K562 (cell line): ENCODE results near the gene NUP153.

Experiments used
- CHD4 ChIP-seq: fragments of 200-600 bp; sonication (generic); IDR thresholded peaks from 3 replicates; pipeline ENCODE4 v1.6.1; 2012; ENCODE audit warnings: low read depth, mild to moderate bottlenecking, mixed read lengths, low read length, inconsistent platforms; ENCODE audit not compliant: insufficient read depth, insufficient replicate concordance, poor library complexity, severe bottlenecking
- JUNB ChIP-seq: fragments of 450-650 bp; formaldehyde crosslinking; conservative IDR thresholded peaks from 2 replicates; pipeline ENCODE4 v1.4.0; 2020; ENCODE audit warnings: mild to moderate bottlenecking
- MYC ChIP-seq, 2 experiments: fragments of 250-450 bp in 1 of 2; sonication (Bioruptor Pico) in 1 of 2; IDR thresholded peaks; 2 replicates each; pipeline versions ENCODE4 v1.5.1 to v1.6.1; 2012 to 2021; ENCODE audit warnings: low read depth in 2 of 2, borderline replicate concordance in 1 of 2, improper control_type of control experiment in 1 of 2, low read length in 1 of 2, mild to moderate bottlenecking in 1 of 2, moderate library complexity in 1 of 2
- POLR2AphosphoS5 ChIP-seq: IDR thresholded peaks from 2 replicates; pipeline ENCODE4 v1.6.1; 2011; ENCODE audit warnings: mild to moderate bottlenecking, low read depth, low read length, moderate library complexity; ENCODE audit not compliant: control insufficient read depth, insufficient read depth
- ZNF174 ChIP-seq: fragments of 250-450 bp; sonication (Bioruptor Pico); IDR thresholded peaks from 2 replicates; pipeline ENCODE4 v1.4.0; 2020; ENCODE audit warnings: mild to moderate bottlenecking
- ZNF274 ChIP-seq: IDR thresholded peaks from 2 replicates; pipeline ENCODE4 v1.6.1; 2011; ENCODE audit warnings: low read depth, mild to moderate bottlenecking, low read length, moderate library complexity, borderline replicate concordance
- ZNF384 ChIP-seq: IDR thresholded peaks from 2 replicates; pipeline ENCODE4 v1.6.1; 2012; ENCODE audit warnings: low read depth, low read length, improper control_type of control experiment
- TF ChIP-seq, protein P1 (sequence below): sonication (generic); formaldehyde crosslinking; IDR thresholded peaks from 2 replicates; pipeline ENCODE4 v1.9.0; 2022; ENCODE audit warnings: mild to moderate bottlenecking, missing genetic modification reagents
- TF ChIP-seq, protein P2 (sequence below): IDR thresholded peaks from 2 replicates; pipeline ENCODE4 v1.6.1; 2012; ENCODE audit warnings: low read depth, low read length, improper control_type of control experiment, borderline replicate concordance

DNA sequence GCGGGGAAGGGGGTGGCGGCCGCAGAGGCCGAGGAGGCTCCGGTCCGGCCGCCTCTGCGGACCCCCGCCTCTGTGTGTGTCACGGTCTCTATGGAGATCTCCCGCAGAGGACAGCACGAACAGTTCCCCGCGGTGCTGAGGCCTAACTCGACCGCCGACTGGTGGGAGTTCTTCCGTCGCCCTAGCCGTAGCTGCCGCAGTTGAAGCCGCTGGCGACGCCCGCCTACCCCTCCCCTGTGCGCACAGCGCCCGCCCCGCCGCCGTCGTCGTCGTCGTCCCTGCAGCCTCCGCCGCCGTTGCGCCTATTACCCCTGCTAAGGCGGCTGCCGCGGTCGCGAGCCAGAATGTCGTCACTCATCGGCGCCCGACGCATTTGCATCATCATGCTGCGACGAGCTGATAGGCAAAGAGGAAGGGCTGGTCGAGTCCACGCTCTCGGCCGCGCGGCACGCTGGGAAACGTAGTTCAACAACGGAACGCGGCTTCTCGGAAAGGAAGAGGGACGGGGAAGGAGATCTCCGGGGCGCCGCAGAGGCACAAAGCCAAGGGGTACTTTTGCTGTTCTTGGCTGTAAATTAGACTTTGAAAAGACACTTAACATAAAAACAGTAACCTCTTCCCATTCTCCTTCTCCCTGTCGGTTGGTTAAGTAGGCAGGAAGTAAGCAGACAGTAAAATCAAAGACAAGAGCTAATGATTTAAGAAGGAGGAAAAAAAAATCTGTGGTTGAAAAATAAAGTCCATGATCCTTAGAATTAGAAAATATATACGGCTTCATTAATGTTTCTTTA is at the start of gene NUP153:
- no peak for TF ChIP-seq ZNF274
- no peak for TF ChIP-seq ZNF174 (CRISPR knock-in tag)
- peak; percentile 97 for TF ChIP-seq MYC (IDR thresholded peaks at IDR 0.05; ENCODE audit: low read depth, low read length)
- no peak for TF ChIP-seq MYC (CRISPR knock-in tag; IDR thresholded peaks at IDR 0.05; ENCODE audit: borderline replicate concordance, low read depth)
- TF ChIP-seq ZNF384 = 0 out of 2 replicates have a peak, but pooled peaks have one; percentile 63
- TF ChIP-seq, protein P1, sequence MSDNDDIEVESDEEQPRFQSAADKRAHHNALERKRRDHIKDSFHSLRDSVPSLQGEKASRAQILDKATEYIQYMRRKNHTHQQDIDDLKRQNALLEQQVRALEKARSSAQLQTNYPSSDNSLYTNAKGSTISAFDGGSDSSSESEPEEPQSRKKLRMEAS (CRISPR knock-in tag) = peak; percentile 88
- TF ChIP-seq CHD4 = no peak
- no peak for TF ChIP-seq JUNB (CRISPR knock-in tag)
- peak; percentile 84 for TF ChIP-seq POLR2AphosphoS5
- TF ChIP-seq, protein P2, sequence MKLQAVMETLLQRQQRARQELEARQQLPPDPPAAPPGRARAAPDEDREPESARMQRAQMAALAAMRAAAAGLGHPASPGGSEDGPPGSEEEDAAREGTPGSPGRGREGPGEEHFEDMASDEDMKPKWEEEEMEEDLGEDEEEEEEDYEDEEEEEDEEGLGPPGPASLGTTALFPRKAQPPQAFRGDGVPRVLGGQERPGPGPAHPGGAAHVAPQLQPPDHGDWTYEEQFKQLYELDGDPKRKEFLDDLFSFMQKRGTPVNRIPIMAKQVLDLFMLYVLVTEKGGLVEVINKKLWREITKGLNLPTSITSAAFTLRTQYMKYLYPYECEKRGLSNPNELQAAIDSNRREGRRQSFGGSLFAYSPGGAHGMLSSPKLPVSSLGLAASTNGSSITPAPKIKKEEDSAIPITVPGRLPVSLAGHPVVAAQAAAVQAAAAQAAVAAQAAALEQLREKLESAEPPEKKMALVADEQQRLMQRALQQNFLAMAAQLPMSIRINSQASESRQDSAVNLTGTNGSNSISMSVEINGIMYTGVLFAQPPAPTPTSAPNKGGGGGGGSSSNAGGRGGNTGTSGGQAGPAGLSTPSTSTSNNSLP = 0 out of 2 replicates have a peak, but pooled peaks have one; percentile 32
